Motor neuron (in vitro differentiated cells): ENCODE measurements around the gene CALML3. TPM values are rescaled to one million over a fixed set of nuclear protein-coding genes. Genes with fewer than 3 reads are reported as not detected.

Source experiments
- ATAC-seq, 8 experiments: fragments of 200-7000 bp; cut with Tn5 transposase; replicated peaks in 6 of 8; 2 replicates each; pipeline ENCODE4 v1.8.0; 2021; ENCODE audit warnings: mild to moderate bottlenecking in 8 of 8, moderate library complexity in 8 of 8
- H3K27ac ChIP-seq, 2 donors: fragments of 250-450 bp; sonication (Bioruptor Pico); 2 replicates each; pipeline ENCODE4 v1.9.0; 2021; ENCODE audit warnings: antibody characterized with exemption in 2 of 2, mild to moderate bottlenecking in 2 of 2, moderate library complexity in 1 of 2
- H3K4me1 ChIP-seq, 2 donors: fragments of 250-450 bp; sonication (Bioruptor Pico); replicated peaks in 1 of 2; 2 replicates each; pipeline ENCODE4 v1.6.1; 2021; ENCODE audit warnings: antibody characterized with exemption in 2 of 2, mild to moderate bottlenecking in 2 of 2, moderate library complexity in 1 of 2
- H3K4me3 ChIP-seq, 5 donors: fragments of 250-450 bp; sonication (Bioruptor Pico); 2 replicates each; pipeline ENCODE4 v1.9.0; 2021; ENCODE audit warnings: antibody characterized with exemption in 5 of 5, mild to moderate bottlenecking in 5 of 5, moderate library complexity in 4 of 5
- WGBS, 10 experiments: fragments of 450-650 bp; shearing (Covaris generic); methylation state at CpG; one replicate each; pipeline ENCODE4 v1.0.0; 2022; 5-methylcytosine and 5-hydroxymethylcytosine counted together
- in situ Hi-C, 9 experiments: fragments of 400-800 bp; cut with MboI; loops; one replicate each; pipeline ENCODE4 v1.15.0; 2021; ENCODE audit warnings: low sequenced_read_pairs in 9 of 9, low pct_unique_long_range_greater_than_20kb in 2 of 9; ENCODE audit not compliant: unreplicated experiment in 9 of 9
- total RNA-seq, 8 experiments: library from RNA; unstranded; fragments of 300-600 nt; gene quantifications; 2 replicates each; pipeline versions ENCODE4 v1.2.3 to v1.2.4, GENCODE V29; 2022

The CALML3 gene
- total RNA-seq, 8 experiments from 2014 or later = 0.05 to 1.00 (median 0.18) TPM; not detected in 1

GRCh38 chr10:5485290-5485689 is 39.5 kb upstream of the CALML3 start:
- ATAC-seq = no peak
- in situ Hi-C loops = no loop called here
- no peak overlapping the region for H3K27ac ChIP-seq
- H3K4me3 ChIP-seq = no peak overlapping the region
- WGBS, 10 experiments = 70 to 92% (median 86%) methylated on average over 2 to 11 of the region's 14 CpGs; no CpG with 5 or more reads in 3 of the 10 experiments
- peaks cover 0 to 7% of the 10 kb centered on the region in 2 donors for H3K4me1 ChIP-seq

- 53 to 100% (median 83%) methylated on average over 1 to 2 of the region's 13 CpGs; no CpG with 5 or more reads in 5 of the 10 experiments for WGBS, 10 experiments
These were observed 38.6 kb upstream of the CALML3 start for GRCh38 chr10:5485948-5486852.

GRCh38 chr10:5486853-5487235 is 37.9 kb upstream of the CALML3 start:
- H3K4me3 ChIP-seq = no peak overlapping the region
- WGBS, 10 experiments = 43 to 90% (median 83%) methylated on average over 1 to 2 of the region's 9 CpGs; no CpG with 5 or more reads in 6 of the 10 experiments
- in situ Hi-C loops = no loop called here
- peak in 3 of 8 experiments; percentile 60 to 95 (median 83) for ATAC-seq
- H3K4me1 ChIP-seq = peaks cover 0 to 7% of the 10 kb centered on the region in 2 donors
- H3K27ac ChIP-seq = no peak overlapping the region

More at GRCh38 chr10:5485948-5486852, 38.6 kb upstream of the CALML3 start:
- Histone ChIP-seq H3K4me1 (peaks cover 0 to 7% of the 10 kb centered on the region in 2 donors), H3K27ac (no peak overlapping the region), H3K4me3 (no peak overlapping the region)
- in situ Hi-C loops = no loop called here
- peak in 4 of 8 experiments; percentile 9 to 59 (median 36) for ATAC-seq

- 76 to 100% (median 84%) methylated on average over 1 to 12 of the region's 27 CpGs; no CpG with 5 or more reads in 1 of the 10 experiments for WGBS, 10 experiments
- peaks cover 0 to 7% of the 10 kb centered on the region in 2 donors for H3K4me1 ChIP-seq
- no peak overlapping the region for H3K27ac ChIP-seq
- no peak overlapping the region for H3K4me3 ChIP-seq
- ATAC-seq = no peak
- in situ Hi-C loops = no loop called here
These were observed 36.2 kb upstream of the CALML3 start for GRCh38 chr10:5488272-5489161.

GRCh38 chr10:5490032-5490431 is 34.7 kb upstream of the CALML3 start:
- WGBS, 10 experiments = 60 to 100% (median 90%) methylated on average over 1 to 4 of the region's 4 CpGs; no CpG with 5 or more reads in 1 of the 10 experiments
- ATAC-seq = no peak
- in situ Hi-C loops = no loop called here
- no peak overlapping the region for H3K27ac ChIP-seq
- H3K4me3 ChIP-seq = no peak overlapping the region
- peaks cover 0 to 7% of the 10 kb centered on the region in 2 donors for H3K4me1 ChIP-seq

- Histone ChIP-seq H3K4me1 (peaks cover 0 to 3% of the 10 kb centered on the region in 2 donors), H3K4me3 (no peak overlapping the region), H3K27ac (no peak overlapping the region)
- in situ Hi-C loops = no loop called here
- no peak for ATAC-seq
- WGBS, 10 experiments = 56 to 100% (median 74%) methylated on average over 1 to 7 of the region's 10 CpGs; no CpG with 5 or more reads in 2 of the 10 experiments
These were observed 33.9 kb upstream of the CALML3 start for GRCh38 chr10:5490698-5491464.

- in situ Hi-C loops = no loop called here
- H3K4me1 ChIP-seq = no peaks in the 10 kb centered on the region
- ATAC-seq = no peak
- H3K27ac ChIP-seq = no peak overlapping the region
- H3K4me3 ChIP-seq = no peak overlapping the region
- WGBS, 10 experiments = 20 to 100% (median 80%) methylated on average over 1 to 4 of the region's 7 CpGs; no CpG with 5 or more reads in 4 of the 10 experiments
These were observed 33.3 kb upstream of the CALML3 start for GRCh38 chr10:5491477-5491876.

- in situ Hi-C loops = no loop called here
These were observed 32.4 kb upstream of the CALML3 start for GRCh38 chr10:5492322-5492855.

GRCh38 chr10:5492929-5493576 is 31.7 kb upstream of the CALML3 start:
- ATAC-seq = no peak
- no peak overlapping the region for H3K4me3 ChIP-seq
- in situ Hi-C loops = no loop called here
- no peaks in the 10 kb centered on the region for H3K4me1 ChIP-seq
- H3K27ac ChIP-seq = no peak overlapping the region
- 60 to 100% (median 76%) methylated on average over 1 to 4 of the region's 13 CpGs; no CpG with 5 or more reads in 6 of the 10 experiments for WGBS, 10 experiments

More at GRCh38 chr10:5492322-5492855, 32.4 kb upstream of the CALML3 start:
- 40 to 100% (median 65%) methylated on average over 1 of the region's 4 CpGs; no CpG with 5 or more reads in 6 of the 10 experiments for WGBS, 10 experiments
- no peak for ATAC-seq
- Histone ChIP-seq H3K4me3 (no peak overlapping the region), H3K4me1 (no peaks in the 10 kb centered on the region), H3K27ac (no peak overlapping the region)

GRCh38 chr10:5493691-5494090 is 31.1 kb upstream of the CALML3 start:
- ATAC-seq = peak in 4 of 8 experiments; percentile 18 to 61 (median 26)
- H3K4me3 ChIP-seq = no peak overlapping the region
- in situ Hi-C loops = no loop called here
- no peaks in the 10 kb centered on the region for H3K4me1 ChIP-seq
- WGBS, 10 experiments = 33 to 83% (median 80%) methylated on average over 1 of the region's 3 CpGs; no CpG with 5 or more reads in 6 of the 10 experiments
- no peak overlapping the region for H3K27ac ChIP-seq

GRCh38 chr10:5494611-5495010 is 30.1 kb upstream of the CALML3 start:
- H3K4me1 ChIP-seq = no peaks in the 10 kb centered on the region
- no peak overlapping the region for H3K4me3 ChIP-seq
- WGBS, 10 experiments = 50 to 100% (median 67%) methylated on average over 1 to 6 of the region's 8 CpGs; no CpG with 5 or more reads in 5 of the 10 experiments
- in situ Hi-C loops = no loop called here
- no peak overlapping the region for H3K27ac ChIP-seq
- no peak for ATAC-seq
